NCI-H2081 treated with DMSO at 0.1 percent for 48 hours (cell line): ENCODE results near the gene KNTC1.
"Not testable (repeated sequence)": the region's sequence is repeated elsewhere in the genome, so short reads cannot be mapped to it uniquely, and the experiment has no call there.

Source experiments
- DNase-seq: peaks from one replicate; lab custom pipeline; 2025; lab: John Stamatoyannopoulos, UW

KNTC1 gene

GRCh38 chr12:122508163-122508562 is 18.9 kb upstream of the KNTC1 start:
- DNase-seq = no peak

GRCh38 chr12:122513028-122513427 is 14.0 kb upstream of the KNTC1 start:
- not testable (repeated sequence) for DNase-seq

- no peak for DNase-seq
These were observed 13.4 kb upstream of the KNTC1 start for GRCh38 chr12:122513660-122514059.

GRCh38 chr12:122515275-122515674 is 11.8 kb upstream of the KNTC1 start:
- no peak for DNase-seq

- DNase-seq = no peak
These were observed 10.3 kb upstream of the KNTC1 start for GRCh38 chr12:122516544-122517361.

- DNase-seq = no peak
These were observed 9.2 kb upstream of the KNTC1 start for GRCh38 chr12:122517877-122518276.

GRCh38 chr12:122518908-122519307 is 8.1 kb upstream of the KNTC1 start:
- DNase-seq = no peak

- no peak for DNase-seq
These were observed 7.6 kb upstream of the KNTC1 start for GRCh38 chr12:122519418-122519817.

GRCh38 chr12:122520676-122521075 is 6.4 kb upstream of the KNTC1 start:
- DNase-seq = no peak

GRCh38 chr12:122523280-122523679 is 3.8 kb upstream of the KNTC1 start:
- no peak for DNase-seq

GRCh38 chr12:122523846-122524718 is 3.0 kb upstream of the KNTC1 start:
- DNase-seq = no peak

- no peak for DNase-seq
These were observed 462 bp downstream of the KNTC1 start for GRCh38 chr12:122527478-122527944.

GRCh38 chr12:122528582-122528981 is 1.5 kb downstream of the KNTC1 start:
- DNase-seq = no peak

GRCh38 chr12:122528992-122529391 is 1.9 kb downstream of the KNTC1 start:
- no peak for DNase-seq

- no peak for DNase-seq
These were observed 6.8 kb downstream of the KNTC1 start for GRCh38 chr12:122533856-122534255.

GRCh38 chr12:122537021-122537420 is 10.0 kb downstream of the KNTC1 start:
- DNase-seq = no peak

GRCh38 chr12:122538496-122538895 is 11.4 kb downstream of the KNTC1 start:
- no peak for DNase-seq

- no peak for DNase-seq
These were observed 17.5 kb downstream of the KNTC1 start for GRCh38 chr12:122544537-122544936.

GRCh38 chr12:122545855-122546254 is 18.8 kb downstream of the KNTC1 start:
- DNase-seq = no peak

GRCh38 chr12:122547330-122547729 is 20.3 kb downstream of the KNTC1 start:
- no peak for DNase-seq

- no peak for DNase-seq
These were observed 31.9 kb downstream of the KNTC1 start for GRCh38 chr12:122558745-122559641.

- no peak for DNase-seq
These were observed 33.1 kb downstream of the KNTC1 start for GRCh38 chr12:122560138-122560537.
